ENCODE measurements around the gene SNAP29.
A peak's percentile ranks its signal among the peaks of the same experiment; 100 is the strongest.

SNAP29 gene

GRCh38 chr22:20916916-20917810, 58.4 kb downstream of the SNAP29 start, which contains the start of gene CRKL (continued):
- TF ChIP-seq, protein P1, sequence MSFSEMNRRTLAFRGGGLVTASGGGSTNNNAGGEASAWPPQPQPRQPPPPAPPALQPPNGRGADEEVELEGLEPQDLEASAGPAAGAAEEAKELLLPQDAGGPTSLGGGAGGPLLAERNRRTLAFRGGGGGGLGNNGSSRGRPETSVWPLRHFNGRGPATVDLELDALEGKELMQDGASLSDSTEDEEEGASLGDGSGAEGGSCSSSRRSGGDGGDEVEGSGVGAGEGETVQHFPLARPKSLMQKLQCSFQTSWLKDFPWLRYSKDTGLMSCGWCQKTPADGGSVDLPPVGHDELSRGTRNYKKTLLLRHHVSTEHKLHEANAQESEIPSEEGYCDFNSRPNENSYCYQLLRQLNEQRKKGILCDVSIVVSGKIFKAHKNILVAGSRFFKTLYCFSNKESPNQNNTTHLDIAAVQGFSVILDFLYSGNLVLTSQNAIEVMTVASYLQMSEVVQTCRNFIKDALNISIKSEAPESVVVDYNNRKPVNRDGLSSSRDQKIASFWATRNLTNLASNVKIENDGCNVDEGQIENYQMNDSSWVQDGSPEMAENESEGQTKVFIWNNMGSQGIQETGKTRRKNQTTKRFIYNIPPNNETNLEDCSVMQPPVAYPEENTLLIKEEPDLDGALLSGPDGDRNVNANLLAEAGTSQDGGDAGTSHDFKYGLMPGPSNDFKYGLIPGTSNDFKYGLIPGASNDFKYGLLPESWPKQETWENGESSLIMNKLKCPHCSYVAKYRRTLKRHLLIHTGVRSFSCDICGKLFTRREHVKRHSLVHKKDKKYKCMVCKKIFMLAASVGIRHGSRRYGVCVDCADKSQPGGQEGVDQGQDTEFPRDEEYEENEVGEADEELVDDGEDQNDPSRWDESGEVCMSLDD (tag by site-specific recombination; IDR thresholded peaks at IDR 0.05): peak; percentile 62; the same call in 1 of the 2 replicates
- TF ChIP-seq ZNF677 (tag by site-specific recombination; IDR thresholded peaks at IDR 0.05): peak; percentile 5; the same call in 1 of the 2 replicates
- TF ChIP-seq KLF1 (tag by site-specific recombination; IDR thresholded peaks at IDR 0.05): peak; percentile 8; the same call in 1 of the 2 replicates
- TF ChIP-seq ZBTB48 (tag by site-specific recombination; IDR thresholded peaks at IDR 0.05): peak; percentile 55
- 0 out of 2 replicates have a peak, but pooled peaks have one; percentile 13 for TF ChIP-seq ZNF24 (tag by site-specific recombination; IDR thresholded peaks at IDR 0.05)
- TF ChIP-seq REPIN1 (tag by site-specific recombination; IDR thresholded peaks at IDR 0.05; ENCODE audit: low read depth): no peak
- TF ChIP-seq YY2 (tag by site-specific recombination; IDR thresholded peaks at IDR 0.05): peak; percentile 88
- TF ChIP-seq ZNF335 (tag by site-specific recombination; conservative IDR thresholded peaks at IDR 0.05): peak; percentile 92
- TF ChIP-seq ZNF394 (tag by site-specific recombination; IDR thresholded peaks at IDR 0.05; ENCODE audit: borderline replicate concordance): peak; percentile 47; the same call in 1 of the 2 replicates
- TF ChIP-seq ZNF561 (tag by site-specific recombination; IDR thresholded peaks at IDR 0.05; ENCODE audit: borderline replicate concordance): peak; percentile 98; the same call in 1 of the 2 replicates
- TF ChIP-seq, protein P2, sequence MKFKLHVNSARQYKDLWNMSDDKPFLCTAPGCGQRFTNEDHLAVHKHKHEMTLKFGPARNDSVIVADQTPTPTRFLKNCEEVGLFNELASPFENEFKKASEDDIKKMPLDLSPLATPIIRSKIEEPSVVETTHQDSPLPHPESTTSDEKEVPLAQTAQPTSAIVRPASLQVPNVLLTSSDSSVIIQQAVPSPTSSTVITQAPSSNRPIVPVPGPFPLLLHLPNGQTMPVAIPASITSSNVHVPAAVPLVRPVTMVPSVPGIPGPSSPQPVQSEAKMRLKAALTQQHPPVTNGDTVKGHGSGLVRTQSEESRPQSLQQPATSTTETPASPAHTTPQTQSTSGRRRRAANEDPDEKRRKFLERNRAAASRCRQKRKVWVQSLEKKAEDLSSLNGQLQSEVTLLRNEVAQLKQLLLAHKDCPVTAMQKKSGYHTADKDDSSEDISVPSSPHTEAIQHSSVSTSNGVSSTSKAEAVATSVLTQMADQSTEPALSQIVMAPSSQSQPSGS (tag by site-specific recombination; IDR thresholded peaks at IDR 0.05; ENCODE audit: low read depth): peak; percentile 49; the same call in 1 of the 2 replicates
- TF ChIP-seq ZNF548 (tag by site-specific recombination; IDR thresholded peaks at IDR 0.05): no peak
- 0 out of 2 replicates have a peak, but pooled peaks have one; percentile 18 for TF ChIP-seq ZSCAN16 (tag by site-specific recombination; IDR thresholded peaks at IDR 0.05)
- TF ChIP-seq ZNF843 (tag by site-specific recombination; IDR thresholded peaks at IDR 0.05): no peak
- no peak for TF ChIP-seq ZNF488 (tag by site-specific recombination; IDR thresholded peaks at IDR 0.05)
- TF ChIP-seq, protein P3, sequence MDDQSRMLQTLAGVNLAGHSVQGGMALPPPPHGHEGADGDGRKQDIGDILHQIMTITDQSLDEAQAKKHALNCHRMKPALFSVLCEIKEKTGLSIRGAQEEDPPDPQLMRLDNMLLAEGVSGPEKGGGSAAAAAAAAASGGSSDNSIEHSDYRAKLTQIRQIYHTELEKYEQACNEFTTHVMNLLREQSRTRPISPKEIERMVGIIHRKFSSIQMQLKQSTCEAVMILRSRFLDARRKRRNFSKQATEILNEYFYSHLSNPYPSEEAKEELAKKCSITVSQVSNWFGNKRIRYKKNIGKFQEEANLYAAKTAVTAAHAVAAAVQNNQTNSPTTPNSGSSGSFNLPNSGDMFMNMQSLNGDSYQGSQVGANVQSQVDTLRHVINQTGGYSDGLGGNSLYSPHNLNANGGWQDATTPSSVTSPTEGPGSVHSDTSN (CRISPR knock-in tag; IDR thresholded peaks at IDR 0.05): peak; percentile 35; the same call in 1 of the 2 replicates
- TF ChIP-seq ZNF660 (tag by site-specific recombination; IDR thresholded peaks at IDR 0.05): peak; percentile 95
- peak; percentile 90 for TF ChIP-seq ZNF2 (tag by site-specific recombination; IDR thresholded peaks at IDR 0.05)
- no peak for TF ChIP-seq ZBTB11 (tag by site-specific recombination; conservative IDR thresholded peaks at IDR 0.05; ENCODE audit: low read depth)
- TF ChIP-seq ZNF580 (tag by site-specific recombination; IDR thresholded peaks at IDR 0.05): peak; percentile 40; the same call in 1 of the 2 replicates
- peak; percentile 90 for TF ChIP-seq ZNF76 (tag by site-specific recombination; IDR thresholded peaks at IDR 0.05; ENCODE audit: borderline replicate concordance, low read depth)
- 0 out of 2 replicates have a peak, but pooled peaks have one; percentile 23 for TF ChIP-seq ZNF792 (tag by site-specific recombination; IDR thresholded peaks at IDR 0.05)
- 0 out of 2 replicates have a peak, but pooled peaks have one; percentile 12 for TF ChIP-seq ZNF777 (tag by site-specific recombination; IDR thresholded peaks at IDR 0.05; ENCODE audit: borderline replicate concordance)
